Thyroid gland (tissue), 4 donors: ENCODE results near the gene DRD2.

Experiments
- POLR2A ChIP-seq, 2 donors: fragments of 450-650 bp; IDR thresholded peaks; one replicate each; pipeline ENCODE4 v1.6.1; 2017; ENCODE audit warnings: antibody characterized with exemption in 2 of 2, mild to moderate bottlenecking in 2 of 2, moderate library complexity in 1 of 2
- TF ChIP-seq, protein P1 (sequence below), 6 experiments: fragments of 200-600 bp in 3 of 6; fragments of 450-650 bp in 3 of 6; sonication (generic) in 3 of 6; IDR thresholded peaks; one replicate each; pipeline ENCODE4 v1.5.1; 2016 to 2019; ENCODE audit warnings: antibody characterized with exemption in 6 of 6, mild to moderate bottlenecking in 2 of 6, inconsistent platforms in 1 of 6, moderate library complexity in 1 of 6

DNA sequence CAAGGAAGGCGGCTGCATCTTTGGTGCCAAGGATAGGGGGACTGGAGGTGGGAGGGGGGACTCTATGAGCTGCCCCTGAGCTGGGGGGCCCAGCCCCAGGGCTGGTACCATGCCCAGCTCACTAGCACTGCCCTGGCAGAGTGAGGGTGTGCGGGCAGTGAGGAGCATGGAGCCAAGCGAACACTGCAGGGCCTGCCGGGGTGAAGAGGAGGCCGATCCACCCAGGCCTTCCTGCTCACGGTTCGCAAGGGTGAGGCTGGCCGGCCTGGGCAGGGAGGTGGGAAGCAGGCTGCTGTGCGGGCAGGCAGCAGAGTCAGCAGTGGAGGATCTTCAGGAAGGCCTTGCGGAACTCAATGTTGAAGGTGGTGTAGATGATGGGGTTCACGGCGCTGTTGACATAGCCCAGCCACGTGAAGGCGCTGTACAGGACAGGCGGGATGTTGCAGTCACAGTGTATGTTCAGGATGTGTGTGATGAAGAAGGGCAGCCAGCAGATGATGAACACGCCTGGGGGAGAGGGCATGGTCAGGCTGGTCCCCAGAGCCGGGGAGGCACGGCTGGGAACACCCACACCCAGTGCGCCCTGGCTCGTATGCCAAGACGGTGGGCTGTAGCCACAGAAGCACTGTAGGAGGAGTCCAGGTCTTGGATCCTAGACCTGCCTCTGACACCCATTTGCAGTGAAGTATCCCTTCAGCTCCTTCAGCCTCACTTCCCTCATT is 64.6 kb downstream of the DRD2 start:
- TF ChIP-seq, protein P1, sequence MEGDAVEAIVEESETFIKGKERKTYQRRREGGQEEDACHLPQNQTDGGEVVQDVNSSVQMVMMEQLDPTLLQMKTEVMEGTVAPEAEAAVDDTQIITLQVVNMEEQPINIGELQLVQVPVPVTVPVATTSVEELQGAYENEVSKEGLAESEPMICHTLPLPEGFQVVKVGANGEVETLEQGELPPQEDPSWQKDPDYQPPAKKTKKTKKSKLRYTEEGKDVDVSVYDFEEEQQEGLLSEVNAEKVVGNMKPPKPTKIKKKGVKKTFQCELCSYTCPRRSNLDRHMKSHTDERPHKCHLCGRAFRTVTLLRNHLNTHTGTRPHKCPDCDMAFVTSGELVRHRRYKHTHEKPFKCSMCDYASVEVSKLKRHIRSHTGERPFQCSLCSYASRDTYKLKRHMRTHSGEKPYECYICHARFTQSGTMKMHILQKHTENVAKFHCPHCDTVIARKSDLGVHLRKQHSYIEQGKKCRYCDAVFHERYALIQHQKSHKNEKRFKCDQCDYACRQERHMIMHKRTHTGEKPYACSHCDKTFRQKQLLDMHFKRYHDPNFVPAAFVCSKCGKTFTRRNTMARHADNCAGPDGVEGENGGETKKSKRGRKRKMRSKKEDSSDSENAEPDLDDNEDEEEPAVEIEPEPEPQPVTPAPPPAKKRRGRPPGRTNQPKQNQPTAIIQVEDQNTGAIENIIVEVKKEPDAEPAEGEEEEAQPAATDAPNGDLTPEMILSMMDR (IDR thresholded peaks at IDR 0.05) = no peak
- TF ChIP-seq POLR2A (IDR thresholded peaks at IDR 0.05) = no peak
